Measurements from ENCODE around the gene CENPVL3.
"Not testable (repeated sequence)": the region's sequence is repeated elsewhere in the genome, so short reads cannot be mapped to it uniquely, and the experiment has no call there.

CENPVL3 gene

DNA sequence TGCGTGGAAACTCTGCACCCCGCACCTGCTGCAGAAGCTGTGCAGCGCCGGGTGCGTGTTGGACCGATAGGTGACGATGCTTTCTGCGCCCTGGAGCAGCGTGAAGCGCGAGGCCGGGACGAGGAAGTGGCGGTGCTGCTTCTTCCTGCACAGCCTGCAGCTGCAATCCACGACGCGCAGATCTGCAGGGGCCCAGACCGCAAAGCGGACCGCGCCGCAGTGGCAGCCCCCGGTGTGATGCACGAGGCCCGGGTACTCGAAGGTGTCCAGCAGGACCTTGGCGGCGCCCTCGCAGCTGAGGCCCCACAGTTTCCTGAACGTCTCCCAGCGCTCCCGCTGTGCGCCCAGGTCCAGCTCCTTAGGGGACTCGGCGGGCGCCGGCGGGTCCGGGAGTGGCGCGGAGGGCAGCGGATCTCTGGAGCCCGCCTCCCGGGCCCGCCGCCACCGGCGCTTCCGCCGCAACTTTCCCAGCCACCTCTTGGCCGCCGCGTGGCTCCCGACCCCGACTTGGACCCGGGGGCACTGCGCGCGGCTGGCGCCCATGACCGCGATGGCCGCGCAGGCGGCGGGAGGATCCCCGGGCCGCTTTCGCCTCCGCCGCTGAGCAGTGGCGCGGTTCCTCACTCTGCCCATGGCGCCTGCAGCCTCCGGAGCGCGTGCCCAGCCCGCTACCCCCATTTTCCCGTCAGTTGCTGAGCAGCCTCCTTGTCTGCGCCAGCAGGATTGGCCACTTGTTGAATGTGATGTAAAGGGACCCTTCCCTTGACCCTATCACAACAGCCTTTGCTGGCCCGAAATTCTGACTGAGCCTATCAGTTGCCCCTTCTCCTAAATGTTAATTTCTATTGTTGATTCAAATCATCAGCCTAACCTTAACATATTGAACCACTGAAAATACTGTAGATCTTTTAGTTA, at the start of gene CENPVL3:
TSS of gene CENPVL3 (minus strand) at position 672 of the 915 bp plus-strand sequence. CDS start at position 633, 39 bp downstream.
- not testable (repeated sequence) for DNase-seq (ENCODE audit: low read depth, low spot score)

DNA sequence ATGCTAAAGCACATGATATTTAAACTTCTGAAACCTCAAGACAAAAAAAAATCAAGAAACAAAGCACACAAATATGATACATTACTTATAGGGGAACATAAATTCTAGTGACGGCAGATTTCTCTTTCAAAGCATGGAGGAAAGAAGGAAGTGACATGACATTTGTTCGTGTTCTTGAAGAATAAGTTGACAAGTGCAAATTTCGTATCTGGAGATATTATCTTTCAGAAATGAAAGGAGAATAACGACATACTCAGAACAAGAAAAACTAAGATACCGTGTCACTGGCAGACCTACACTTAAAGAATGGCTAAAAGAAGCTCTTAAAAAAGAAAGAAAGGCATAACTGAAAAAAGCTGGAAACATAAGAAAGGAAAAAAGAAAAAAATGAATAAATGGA, 47.3 kb upstream of the CENPVL3 start:
- no peak for DNase-seq (ENCODE audit: low read depth, low spot score)

DNA sequence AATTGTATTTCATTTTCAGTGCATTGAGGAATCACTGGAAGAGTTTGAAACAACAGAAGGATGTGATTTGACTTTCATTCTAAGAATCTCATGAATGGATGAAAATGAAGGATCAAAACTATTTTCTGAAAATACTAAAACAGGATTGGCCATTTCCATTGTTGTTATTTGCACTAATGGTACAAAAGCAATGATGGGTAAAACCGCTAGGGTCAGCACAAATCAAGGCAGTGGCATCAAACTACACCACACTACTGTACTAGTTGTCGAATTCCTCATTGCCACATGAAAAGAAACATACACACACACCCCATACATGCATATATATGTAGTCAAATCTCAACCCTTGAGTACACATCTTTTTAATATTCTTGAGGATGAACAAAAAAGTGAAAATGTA, 24.7 kb upstream of the CENPVL3 start:
- DNase-seq (ENCODE audit: low read depth, low spot score), result no peak

DNA sequence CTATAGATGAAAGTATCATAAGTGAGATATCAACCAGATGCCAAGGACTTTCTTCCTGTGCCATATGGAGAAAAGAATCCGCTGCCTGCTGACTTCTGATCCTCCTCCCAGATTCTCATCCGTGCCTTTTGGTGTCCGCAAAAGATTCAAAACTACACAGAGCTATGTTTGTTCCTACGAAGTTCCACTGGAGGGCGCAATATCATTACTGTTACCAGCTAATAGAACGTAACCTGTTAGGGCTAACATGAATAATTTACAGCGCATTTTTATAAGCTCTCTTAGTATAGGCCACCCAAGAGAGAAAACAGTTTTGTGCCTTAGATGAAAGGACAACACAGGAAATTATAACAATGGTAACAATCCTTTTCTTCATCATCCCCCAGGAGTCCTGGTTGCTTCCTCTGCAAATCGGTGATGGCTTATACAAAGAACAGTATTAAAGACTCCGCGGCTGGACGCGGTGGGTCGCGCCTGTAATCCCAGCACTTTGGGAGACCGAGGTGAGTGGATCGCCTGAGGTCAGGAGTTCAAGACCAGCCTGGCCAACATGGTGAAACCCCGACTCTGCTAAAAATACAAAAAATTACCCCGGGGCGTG, 22.8 kb upstream of the CENPVL3 start:
- peak; percentile 4 for DNase-seq (ENCODE audit: low read depth, low spot score)

DNA sequence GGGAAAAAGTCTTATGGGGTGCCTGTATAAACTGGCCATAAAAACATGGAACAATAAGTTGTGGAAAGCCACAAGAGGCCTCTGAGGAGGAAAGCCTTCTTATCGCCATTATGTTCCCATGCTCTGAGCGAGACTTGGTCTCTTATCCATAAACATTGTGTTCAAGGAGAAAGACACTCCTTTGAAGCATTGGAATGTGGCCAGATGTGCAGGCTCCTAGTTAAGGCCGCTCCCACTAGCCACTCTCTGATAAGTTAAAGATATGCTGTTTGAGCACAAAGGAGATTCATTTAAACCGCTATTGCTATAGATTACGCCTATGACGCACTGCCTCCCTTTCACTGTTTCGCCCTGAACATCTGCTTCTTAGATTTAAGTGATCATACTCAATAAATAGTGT, 17.8 kb upstream of the CENPVL3 start:
- not testable (repeated sequence) for DNase-seq (ENCODE audit: low read depth, low spot score)

DNA sequence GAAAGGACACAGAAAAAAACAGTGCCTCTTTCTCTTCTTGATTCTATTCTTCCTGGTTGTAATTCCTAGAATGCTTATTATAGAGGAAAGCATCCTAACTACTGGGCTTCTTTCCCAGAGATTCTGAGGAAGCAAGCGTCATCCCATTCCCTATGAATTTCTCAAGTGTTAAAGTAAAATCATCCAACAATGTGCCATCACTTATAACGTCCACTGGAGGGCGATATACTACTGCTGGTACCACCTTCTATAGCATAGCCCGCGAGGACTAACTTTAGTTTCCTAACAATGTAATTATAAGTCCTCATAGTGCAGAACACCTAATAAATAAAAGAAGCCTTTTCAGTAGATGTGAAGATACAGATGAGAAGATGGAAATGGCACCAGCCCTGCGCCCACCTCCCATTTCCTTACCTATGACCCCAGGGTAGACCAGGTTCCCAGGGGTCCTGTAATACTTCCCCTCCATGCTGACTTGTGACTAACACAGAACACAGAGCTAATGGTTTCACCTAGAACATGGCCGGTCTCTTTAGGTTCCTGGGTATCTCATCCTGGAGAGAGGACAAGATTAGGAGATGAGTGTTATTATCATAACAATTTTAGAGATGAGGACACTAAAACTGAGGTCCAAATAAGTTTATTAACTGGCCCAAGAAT, 4.2 kb downstream of the CENPVL3 start:
- DNase-seq (ENCODE audit: low read depth, low spot score), result no peak

DNA sequence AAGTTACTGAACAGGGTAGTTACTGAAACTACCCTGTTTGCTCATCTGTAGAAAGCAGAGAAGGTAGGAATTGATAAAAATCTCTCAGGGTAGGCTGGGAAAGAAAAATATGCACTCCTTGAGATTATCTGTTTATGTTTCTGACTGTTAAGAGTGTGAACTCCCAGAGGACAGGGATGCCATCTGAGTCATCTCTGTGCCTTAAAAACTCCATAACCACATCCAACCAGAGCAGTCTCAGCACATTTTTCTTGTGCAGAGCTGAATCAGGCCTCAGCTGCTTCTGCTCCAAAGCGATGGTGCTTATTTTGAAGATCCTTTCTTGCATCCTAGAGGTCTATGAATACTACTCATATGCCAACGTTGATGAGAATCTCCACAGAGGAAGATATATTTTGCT, 9.9 kb downstream of the CENPVL3 start:
- no peak for DNase-seq (ENCODE audit: low read depth, low spot score)

DNA sequence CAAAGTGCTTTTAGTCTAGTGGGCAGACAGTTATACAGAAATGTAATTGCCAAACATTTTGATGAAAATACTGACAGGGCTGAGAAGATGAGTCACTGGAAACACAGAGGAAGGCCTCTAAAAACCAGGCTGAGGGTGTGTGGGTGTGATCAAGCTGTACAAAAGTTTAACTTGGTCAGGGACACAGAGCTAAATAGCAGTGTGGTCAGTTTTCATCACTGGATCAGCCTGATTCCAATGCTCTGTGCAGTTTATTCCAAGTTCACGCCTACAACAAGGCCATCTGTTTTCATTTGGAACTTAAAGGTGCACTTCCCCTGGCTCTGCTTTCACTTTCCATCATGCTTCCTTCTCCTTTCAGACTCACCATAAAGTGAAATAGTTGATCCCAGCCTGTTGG, 10.6 kb downstream of the CENPVL3 start:
- no peak for DNase-seq (ENCODE audit: low read depth, low spot score)

DNA sequence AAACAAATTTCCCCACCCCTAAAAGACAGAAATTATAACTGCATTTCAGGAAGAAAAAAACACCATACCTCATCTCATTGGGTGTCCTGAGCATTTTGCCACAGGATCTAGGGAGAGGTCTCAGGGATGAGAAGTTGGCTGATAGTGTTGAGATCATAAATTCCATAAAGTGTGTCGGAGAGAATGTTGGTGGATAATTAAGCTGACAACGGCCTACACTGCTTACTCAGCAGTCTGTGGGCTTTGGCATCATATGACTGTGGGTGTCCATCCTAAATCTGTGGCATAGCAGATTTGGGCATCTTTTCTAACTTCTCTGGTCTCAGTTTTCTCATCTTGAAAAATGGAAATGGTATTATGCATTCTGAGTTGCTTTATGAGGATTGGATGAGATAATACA, 12.3 kb downstream of the CENPVL3 start:
- DNase-seq (ENCODE audit: low read depth, low spot score), result no peak

DNA sequence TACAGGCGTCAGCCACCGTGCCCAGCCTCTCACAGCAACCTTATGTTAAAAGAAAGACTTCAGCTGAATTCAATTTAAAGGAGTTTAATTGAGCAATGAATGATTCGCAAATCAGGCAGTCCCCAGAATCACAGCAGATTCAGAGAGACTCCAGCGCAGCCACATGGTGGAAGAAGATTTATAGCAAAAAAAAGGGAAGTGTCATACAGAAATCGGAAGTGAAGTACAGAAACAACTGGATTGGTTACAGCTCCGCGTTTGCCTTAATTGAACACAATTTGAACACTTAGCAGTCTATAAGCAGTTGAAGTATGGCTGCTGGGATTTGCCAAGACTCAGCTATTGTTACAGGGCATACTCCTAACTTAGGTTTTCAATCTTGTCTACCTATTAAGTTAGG, 19.8 kb downstream of the CENPVL3 start:
- DNase-seq (ENCODE audit: low read depth, low spot score), result no peak

DNA sequence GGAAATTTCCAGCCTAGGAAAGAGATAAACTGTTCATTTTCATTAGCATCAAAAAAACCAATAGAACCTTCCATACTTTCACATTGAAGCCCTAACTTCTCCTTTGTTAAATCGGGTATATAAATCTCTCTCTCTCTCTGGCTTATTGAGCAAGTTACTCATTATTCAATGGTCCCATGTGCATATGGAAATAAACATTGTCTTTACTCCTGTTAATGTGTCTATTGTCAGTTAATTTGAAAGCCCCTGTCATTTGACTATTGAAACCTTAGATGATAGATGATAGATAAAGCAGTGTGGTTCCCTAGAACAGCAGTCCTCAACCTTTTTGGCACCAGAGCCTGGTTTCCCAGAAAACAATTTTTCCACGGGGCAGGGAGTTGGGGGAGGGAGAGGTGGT, 46.8 kb downstream of the CENPVL3 start:
- no peak for DNase-seq (ENCODE audit: low read depth, low spot score)

DNA sequence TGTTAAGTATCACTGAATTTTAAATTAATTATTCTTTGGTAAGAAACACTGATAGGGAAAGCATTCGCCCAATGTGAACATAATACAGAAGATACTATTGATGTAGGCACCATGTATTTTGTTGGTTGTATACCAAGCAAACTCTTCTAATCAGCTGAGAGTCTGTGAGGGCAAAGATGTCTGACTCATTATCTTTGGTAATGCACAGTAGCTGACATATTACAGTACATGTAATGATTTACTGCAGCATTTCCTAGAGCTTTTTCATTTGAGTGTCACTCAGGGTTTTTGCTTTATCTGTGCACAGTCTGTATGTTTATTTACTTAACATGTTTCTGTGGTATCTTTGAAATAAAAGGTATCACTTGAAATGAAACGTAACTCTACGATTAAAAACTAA, 49.2 kb downstream of the CENPVL3 start:
- no peak for DNase-seq (ENCODE audit: low read depth, low spot score)

DNA sequence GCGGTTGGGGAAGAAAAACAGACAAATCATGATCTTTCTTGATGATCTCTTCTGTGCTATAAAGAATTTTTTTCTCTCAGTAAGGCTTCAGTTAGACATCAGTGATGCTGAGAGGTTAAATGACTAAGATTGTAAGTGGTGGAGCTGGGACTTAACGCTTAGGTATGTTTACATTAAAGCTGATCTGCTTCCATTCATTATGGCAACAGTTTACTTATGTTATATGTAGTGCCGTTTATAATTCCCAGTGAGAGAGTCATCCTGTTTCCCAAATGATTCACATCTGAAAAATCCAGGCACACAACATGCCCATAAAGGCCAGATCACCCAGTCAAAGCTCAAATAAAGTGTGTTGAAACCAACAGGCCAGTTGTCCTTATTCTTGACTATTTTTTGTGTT, 50.1 kb downstream of the CENPVL3 start:
- no peak for DNase-seq (ENCODE audit: low read depth, low spot score)

Measured in smooth muscle cell of the brain vasculature (primary cell).